Endothelial cell of umbilical vein (primary cell): ENCODE data around the gene RRM2. TPM values are rescaled to one million over a fixed set of nuclear protein-coding genes. Genes with fewer than 3 reads are reported as not detected.

Source experiments
- BruUV-seq: library from RNA; stranded (reverse); fragments of 400-500 nt; replicated peaks from 2 replicates; lab custom pipeline; 2021; lab: Mats Ljungman, UMichigan
- CTCF ChIA-PET: fragments of 300-600, 350-600 bp; sonication (Branson Sonifier 250); formaldehyde crosslinking; loops from one replicate; lab custom pipeline; 2021; ENCODE audit warnings: antibody characterized with exemption, inconsistent platforms; lab: Charles Lee
- POLR2A ChIA-PET: fragments of 300-600, 350-600 bp; sonication (Branson Sonifier 250); formaldehyde crosslinking; loops from one replicate; lab custom pipeline; 2021; ENCODE audit warnings: antibody characterized with exemption, inconsistent platforms; lab: Charles Lee
- DNase-seq: peaks from one replicate; pipeline ENCODE4 v3.0.0-alpha.2; 2011; ENCODE audit warnings: low read depth, low spot score
- FAIRE-seq: peaks from 2 replicates; lab custom pipeline; 2011; peaks lifted over from hg19 to GRCh38; lab: Jason Lieb, UNC
- H2AFZ ChIP-seq: 2 replicates; pipeline ENCODE4 v1.6.0; 2012; ENCODE audit warnings: low read depth, low read length, control low read depth, inconsistent platforms
- H3K27ac ChIP-seq: 2 replicates; pipeline ENCODE4 v1.5.1; 2011; ENCODE audit warnings: low read depth, mild to moderate bottlenecking, control low read depth, low read length, moderate library complexity; ENCODE audit not compliant: insufficient read depth
- H3K27me3 ChIP-seq, 2 experiments: 2 replicates each; pipeline versions ENCODE4 v1.6.0 to v1.6.1; 2011; ENCODE audit warnings: low read length in 2 of 2, mixed read lengths in 1 of 2; ENCODE audit not compliant: control insufficient read depth in 2 of 2, insufficient read depth in 2 of 2
- H3K36me3 ChIP-seq, 2 experiments: 2 replicates in 1 of 2; 3 replicates in 1 of 2; pipeline ENCODE4 v1.5.1; 2011; ENCODE audit warnings: low read length in 2 of 2, mild to moderate bottlenecking in 1 of 2, moderate library complexity in 1 of 2; ENCODE audit not compliant: control insufficient read depth in 2 of 2, insufficient read depth in 2 of 2; ENCODE audit errors: extremely low read depth in 1 of 2
- H3K4me1 ChIP-seq: 3 replicates; pipeline ENCODE4 v1.5.1; 2011; ENCODE audit warnings: mild to moderate bottlenecking, low read length; ENCODE audit not compliant: control insufficient read depth, insufficient read depth; ENCODE audit errors: extremely low read depth
- H3K4me2 ChIP-seq: 2 replicates; pipeline ENCODE4 v1.6.1; 2011; ENCODE audit warnings: low read length, control low read depth, mixed read lengths; ENCODE audit not compliant: insufficient read depth
- H3K4me3 ChIP-seq, 3 experiments: fragments of 200-600 bp in 1 of 3; sonication (generic), shearing (Covaris generic) in 1 of 3; replicated peaks in 1 of 3; 2 replicates each; pipeline ENCODE4 v1.5.1; 2011 to 2016; ENCODE audit warnings: control low read depth in 3 of 3, low read length in 3 of 3, mild to moderate bottlenecking in 2 of 3, inconsistent platforms in 1 of 3, low read depth in 1 of 3, moderate library complexity in 1 of 3; ENCODE audit not compliant: insufficient read depth in 1 of 3
- H3K79me2 ChIP-seq: 2 replicates; pipeline ENCODE4 v1.6.0; 2012; ENCODE audit warnings: low read length, inconsistent platforms; ENCODE audit not compliant: control insufficient read depth, insufficient read depth
- H3K9ac ChIP-seq: replicated peaks from 2 replicates; pipeline ENCODE3; 2011; ENCODE audit warnings: low read length, control low read depth; ENCODE audit not compliant: insufficient read depth; ENCODE audit errors: extremely low read depth
- H3K9me1 ChIP-seq: replicated peaks from 3 replicates; pipeline ENCODE4 v1.6.0; 2011; ENCODE audit warnings: mild to moderate bottlenecking, low read length; ENCODE audit not compliant: control insufficient read depth, insufficient read depth; ENCODE audit errors: extremely low read depth
- H3K9me3 ChIP-seq: replicated peaks from 2 replicates; pipeline ENCODE4 v1.5.1; 2012; ENCODE audit warnings: low read length, inconsistent platforms; ENCODE audit not compliant: control insufficient read depth, insufficient read depth
- H4K20me1 ChIP-seq: replicated peaks from 2 replicates; pipeline ENCODE3; 2011; ENCODE audit warnings: mild to moderate bottlenecking, low read length; ENCODE audit not compliant: control insufficient read depth, insufficient read depth; ENCODE audit errors: extremely low read depth
- CTCF ChIP-seq, 2 donors: IDR thresholded peaks; 1 replicate in 1 of 2; 2 replicates in 1 of 2; pipeline ENCODE4 v1.5.1; 2011; ENCODE audit warnings: low read length in 2 of 2, mild to moderate bottlenecking in 2 of 2, moderate library complexity in 2 of 2, control low read depth in 1 of 2, inconsistent platforms in 1 of 2, low read depth in 1 of 2; ENCODE audit not compliant: insufficient read depth in 1 of 2; ENCODE audit errors: extremely low read depth in 1 of 2
- EZH2 ChIP-seq: IDR thresholded peaks from 2 replicates; pipeline ENCODE4 v1.6.1; 2012; ENCODE audit warnings: borderline replicate concordance, low read depth, mild to moderate bottlenecking, moderate library complexity, low read length, inconsistent platforms; ENCODE audit not compliant: severe bottlenecking
- FOS ChIP-seq: IDR thresholded peaks from 2 replicates; pipeline ENCODE4 v1.6.1; 2011; ENCODE audit warnings: mild to moderate bottlenecking, low read length, moderate library complexity, borderline replicate concordance; ENCODE audit not compliant: insufficient read depth
- GATA2 ChIP-seq: IDR thresholded peaks from 2 replicates; pipeline ENCODE4 v1.7.0; 2011; ENCODE audit warnings: low read depth, mild to moderate bottlenecking, moderate library complexity, mixed read lengths, low read length; ENCODE audit not compliant: insufficient read length, insufficient read depth
- JUN ChIP-seq: IDR thresholded peaks from 2 replicates; pipeline ENCODE4 v1.6.1; 2011; ENCODE audit warnings: borderline replicate concordance, low read depth; ENCODE audit not compliant: insufficient read length, insufficient read depth
- MAX ChIP-seq: IDR thresholded peaks from 2 replicates; pipeline ENCODE4 v1.6.1; 2011; ENCODE audit not compliant: insufficient read depth, insufficient read length
- MYC ChIP-seq: IDR thresholded peaks from one replicate; pipeline ENCODE4 v1.6.1; 2011; ENCODE audit warnings: mild to moderate bottlenecking, low read depth, low read length
- POLR2AphosphoS5 ChIP-seq: IDR thresholded peaks from 2 replicates; pipeline ENCODE4 v1.6.1; 2012; ENCODE audit warnings: low read depth, mild to moderate bottlenecking, control low read depth, low read length, moderate library complexity; ENCODE audit not compliant: insufficient read depth
- dilution Hi-C: fragments of 300-500 bp; cut with MboI; formaldehyde crosslinking; loops from one replicate; pipeline ENCODE4 v1.15.0; 2019; ENCODE audit warnings: low sequenced_read_pairs; ENCODE audit not compliant: extremely low pct_ligation_motif_present
- intact Hi-C: fragments of 100-400 bp; cut with micrococcal nuclease; formaldehyde crosslinking; loops from one replicate; pipeline ENCODE4 v1.10.0; 2022
- polyA plus RNA-seq, 4 experiments: library from polyadenylated mRNA; depleted of rRNA in 3 of 4; stranded (reverse) in 3 of 4; unstranded in 1 of 4; fragments of >200 nt; gene quantifications; 2 replicates each; pipeline versions ENCODE4 v1.2.1 to v1.2.3, GENCODE V29; 2011 to 2012; ENCODE audit warnings: missing spikeins in 1 of 4
- total RNA-seq: library from RNA; stranded (reverse); gene quantifications from 2 replicates; pipeline ENCODE4 v1.2.3, GENCODE V29; 2021

The RRM2 gene
- total and polyA plus RNA-seq, 2 donors (not counting 3 experiments of a cell fraction or from before 2014, with no cell fraction given) = 40.9 to 246 TPM

- no peak for FAIRE-seq
These were observed 27.4 kb upstream of the RRM2 start for GRCh38 chr2:10095175-10095574.

GRCh38 chr2:10096641-10097040 is 25.9 kb upstream of the RRM2 start:
- H3K9me3 ChIP-seq = no peaks in the 10 kb centered on the region
- H2AFZ ChIP-seq = no peak overlapping the region
- FAIRE-seq = no peak
- no peaks in the 10 kb centered on the region for H3K4me1 ChIP-seq
- TF ChIP-seq GATA2 (no peak), MAX (no peak), CTCF (IDR thresholded peaks at IDR 0.05; ENCODE audit: extremely low read depth in 1 of 2, insufficient read depth in 1 of 2, low read depth in 1 of 2, low read length in 2 of 2) (no peak), JUN (no peak)
- BruUV-seq = no TSS peak
- H3K36me3 ChIP-seq = no peaks in the 10 kb centered on the region
- POLR2A ChIA-PET = no interaction called here
- no peak overlapping the region for H3K9ac ChIP-seq
- no peak overlapping the region for H3K27ac ChIP-seq
- CTCF ChIA-PET = interaction anchor here (0.7 to 20.2 kb wide), 43 partner anchors 9 to 404 kb away, joined by 3 to 485 read pairs (median 5); partner anchors contain the start of genes CYS1 and TAF1B
- intact Hi-C loops = loop anchor here (1.0 to 5.0 kb wide), 3 partner anchors 15 to 284 kb away; no protein-coding TSS in a partner anchor
- peaks cover 3 to 9% of the 10 kb centered on the region in 2 experiments for H3K27me3 ChIP-seq
- no peak for DNase-seq
- no peak overlapping the region for H3K4me3 ChIP-seq
- no peaks in the 10 kb centered on the region for H3K79me2 ChIP-seq
- H4K20me1 ChIP-seq = no peaks in the 10 kb centered on the region
- dilution Hi-C loops = no loop called here
- H3K9me1 ChIP-seq = no peaks in the 10 kb centered on the region
- no peak overlapping the region for H3K4me2 ChIP-seq

More at GRCh38 chr2:10095175-10095574, 27.4 kb upstream of the RRM2 start:
- no peaks in the 10 kb centered on the region for H4K20me1 ChIP-seq
- H3K9me3 ChIP-seq = no peaks in the 10 kb centered on the region
- no peak overlapping the region for H3K9ac ChIP-seq
- DNase-seq = no peak
- H3K36me3 ChIP-seq = no peaks in the 10 kb centered on the region
- intact Hi-C loops = loop anchor here (5.0 kb wide), 1 partner anchor 283 kb away; no protein-coding TSS in a partner anchor
- TF ChIP-seq POLR2AphosphoS5 = no peak
- TF ChIP-seq EZH2 = no peak
- no peak for TF ChIP-seq MYC
- no peak for TF ChIP-seq FOS
- POLR2A ChIA-PET = no interaction called here
- H3K4me2 ChIP-seq = no peak overlapping the region
- H3K79me2 ChIP-seq = no peaks in the 10 kb centered on the region
- dilution Hi-C loops = no loop called here
- H3K9me1 ChIP-seq = no peaks in the 10 kb centered on the region
- H3K4me1 ChIP-seq = no peaks in the 10 kb centered on the region
- CTCF ChIA-PET = interaction anchor here (0.9 to 20.2 kb wide), 8 partner anchors 9 to 340 kb away, joined by 3 to 485 read pairs (median 15); partner anchors contain the start of gene CYS1
- no peak overlapping the region for H2AFZ ChIP-seq
- BruUV-seq = no TSS peak
- no peak overlapping the region for H3K27ac ChIP-seq
- no peak overlapping the region for H3K4me3 ChIP-seq
- H3K27me3 ChIP-seq = peaks cover 12 to 21% of the 10 kb centered on the region in 2 experiments
